GM10266 (cell line): Measurements from ENCODE around the gene DHRS7.
A peak's percentile ranks its signal among the peaks of the same experiment; 100 is the strongest.

Source experiments
- DNase-seq: peaks from one replicate; pipeline ENCODE4 v3.0.0; 2012; ENCODE audit errors: extremely low spot score
- TF ChIP-seq, protein P1 (sequence below): IDR thresholded peaks from 2 replicates; pipeline ENCODE4 v1.5.1; 2012; ENCODE audit warnings: mild to moderate bottlenecking, low read depth; ENCODE audit not compliant: control insufficient read depth, insufficient read depth; ENCODE audit errors: missing control alignments

Gene DHRS7

DNA sequence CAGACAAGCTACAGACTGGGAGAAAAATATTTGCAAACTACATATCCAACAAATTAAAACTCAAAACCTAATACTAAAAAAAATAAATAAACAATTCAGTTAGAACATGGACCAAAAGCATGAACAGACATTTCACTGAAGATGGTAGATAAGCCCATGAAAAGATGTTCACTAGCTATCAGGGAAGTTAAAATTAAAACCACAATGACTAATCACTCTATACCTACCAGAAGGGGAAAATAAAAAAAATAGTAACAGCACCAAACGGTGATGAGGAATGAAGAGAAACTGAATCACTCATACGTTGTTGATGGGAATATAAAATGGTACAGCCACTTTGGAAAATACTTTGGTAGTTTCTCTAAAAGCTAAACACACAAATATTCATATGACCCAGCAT, 31.1 kb upstream of the DHRS7 start:
- DNase-seq: no peak

DNA sequence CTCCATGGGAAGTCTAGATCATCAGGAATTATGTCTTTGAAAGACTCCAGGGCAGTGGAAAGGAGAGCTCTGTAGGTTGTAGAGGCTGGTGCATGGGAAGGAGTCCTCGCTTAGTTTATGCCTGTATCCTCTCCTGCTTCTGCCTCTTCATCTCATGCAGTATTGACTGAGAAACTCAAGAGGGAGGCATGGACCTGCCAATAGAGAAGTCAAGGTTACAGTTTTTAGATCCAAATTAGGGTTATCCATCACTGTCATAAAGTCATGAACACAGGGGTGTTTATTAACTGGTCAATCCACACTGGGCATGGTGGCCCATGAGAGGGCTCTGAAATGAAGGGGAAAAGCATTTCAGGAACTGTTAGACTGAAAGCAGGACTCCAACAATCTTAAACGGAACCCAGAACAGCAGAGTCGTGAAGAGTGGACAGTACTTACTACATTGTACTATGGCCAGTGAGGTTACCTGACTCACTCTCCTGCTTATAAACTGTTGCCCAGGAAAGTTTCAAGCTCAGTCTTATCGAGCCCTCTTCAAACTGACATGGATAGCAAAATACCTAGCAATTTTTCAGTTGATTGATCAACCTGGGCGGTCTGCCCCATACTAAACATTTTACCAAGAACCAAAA, 30.1 kb upstream of the DHRS7 start:
- TF ChIP-seq, protein P1, sequence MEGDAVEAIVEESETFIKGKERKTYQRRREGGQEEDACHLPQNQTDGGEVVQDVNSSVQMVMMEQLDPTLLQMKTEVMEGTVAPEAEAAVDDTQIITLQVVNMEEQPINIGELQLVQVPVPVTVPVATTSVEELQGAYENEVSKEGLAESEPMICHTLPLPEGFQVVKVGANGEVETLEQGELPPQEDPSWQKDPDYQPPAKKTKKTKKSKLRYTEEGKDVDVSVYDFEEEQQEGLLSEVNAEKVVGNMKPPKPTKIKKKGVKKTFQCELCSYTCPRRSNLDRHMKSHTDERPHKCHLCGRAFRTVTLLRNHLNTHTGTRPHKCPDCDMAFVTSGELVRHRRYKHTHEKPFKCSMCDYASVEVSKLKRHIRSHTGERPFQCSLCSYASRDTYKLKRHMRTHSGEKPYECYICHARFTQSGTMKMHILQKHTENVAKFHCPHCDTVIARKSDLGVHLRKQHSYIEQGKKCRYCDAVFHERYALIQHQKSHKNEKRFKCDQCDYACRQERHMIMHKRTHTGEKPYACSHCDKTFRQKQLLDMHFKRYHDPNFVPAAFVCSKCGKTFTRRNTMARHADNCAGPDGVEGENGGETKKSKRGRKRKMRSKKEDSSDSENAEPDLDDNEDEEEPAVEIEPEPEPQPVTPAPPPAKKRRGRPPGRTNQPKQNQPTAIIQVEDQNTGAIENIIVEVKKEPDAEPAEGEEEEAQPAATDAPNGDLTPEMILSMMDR: peak; percentile 53
- DNase-seq: no peak

More for the DNA sequence above, 31.1 kb upstream of the DHRS7 start:
- TF ChIP-seq, protein P1: no peak

DNA sequence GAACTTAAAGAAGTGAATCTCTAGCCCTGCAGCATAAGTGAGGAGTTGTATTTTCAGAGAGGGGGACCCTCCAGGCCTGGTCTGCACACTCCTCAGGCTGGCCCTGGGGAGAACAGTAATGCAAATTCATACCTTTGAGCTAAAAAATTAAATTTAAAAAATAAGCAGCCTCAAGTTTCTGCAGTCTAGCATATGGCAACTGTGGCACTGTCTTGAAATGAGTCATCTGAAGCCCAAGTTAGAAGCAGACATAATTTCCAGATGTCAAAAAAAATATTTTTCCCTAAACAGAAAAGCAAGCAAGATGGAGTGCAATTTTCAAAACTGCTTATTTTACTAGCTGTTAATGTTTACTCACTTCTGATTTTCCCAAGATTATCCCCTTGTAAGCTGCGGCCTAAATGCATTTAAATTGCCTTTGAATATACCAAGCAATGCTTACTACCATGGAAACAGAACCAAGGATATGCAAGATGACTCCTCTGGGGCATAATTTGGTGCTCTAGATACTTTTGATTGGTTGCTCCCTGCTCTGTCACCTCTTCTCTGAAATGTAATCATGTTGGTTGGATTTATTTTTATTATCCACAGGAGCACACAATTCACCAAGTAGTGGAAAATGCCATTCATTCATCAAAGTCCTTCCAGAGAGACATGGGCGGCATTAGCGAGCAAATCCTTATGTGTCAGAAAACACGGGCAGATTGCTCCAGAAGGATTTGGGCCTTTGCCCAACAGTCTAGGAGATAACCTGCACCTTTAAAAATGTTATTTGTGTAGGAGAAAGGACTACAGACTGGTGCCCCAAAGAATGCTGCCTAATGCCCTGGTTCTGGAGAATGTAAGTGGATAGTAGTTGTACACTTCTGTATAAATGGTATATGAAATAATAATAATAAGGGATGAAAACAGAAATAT, 25.0 kb upstream of the DHRS7 start:
- no peak for DNase-seq
- TF ChIP-seq, protein P1: no peak

GRCh38 chr14:60188696-60189095, 23.5 kb upstream of the DHRS7 start:
- TF ChIP-seq, protein P1: no peak
- no peak for DNase-seq

DNA sequence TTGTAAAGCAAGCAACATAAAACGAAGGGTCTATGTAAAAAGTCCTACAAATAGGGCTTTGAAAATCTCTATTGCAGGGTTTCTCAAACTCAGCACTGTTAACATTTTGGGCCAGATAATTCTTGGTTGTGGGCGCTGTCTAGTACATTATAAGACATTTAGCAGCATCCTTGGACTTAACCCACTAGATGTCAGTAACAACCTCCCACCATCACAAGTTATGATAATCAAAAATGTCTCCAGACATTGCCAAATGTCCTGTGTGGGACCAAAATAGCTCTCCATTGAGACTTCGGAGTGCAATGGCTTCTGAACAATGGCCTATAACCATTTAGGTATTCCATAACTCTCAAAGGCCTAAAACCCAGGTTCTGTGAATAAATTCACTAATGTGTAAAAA, 22.9 kb upstream of the DHRS7 start:
- DNase-seq: no peak
- TF ChIP-seq, protein P1: peak; percentile 50

- TF ChIP-seq, protein P1: no peak
- DNase-seq: no peak
Observed at GRCh38 chr14:60184905-60185555, 19.8 kb upstream of the DHRS7 start.
